ENCODE data around the gene GAB1. TPM values are rescaled to one million over a fixed set of nuclear protein-coding genes. Genes with fewer than 3 reads are reported as not detected.

Gene GAB1
- total and polyA plus RNA-seq, 2 of the 8 experiments (the other 6 are each of a cell fraction or from before 2014, with no cell fraction given): 6.8 to 21.3 TPM

DNA sequence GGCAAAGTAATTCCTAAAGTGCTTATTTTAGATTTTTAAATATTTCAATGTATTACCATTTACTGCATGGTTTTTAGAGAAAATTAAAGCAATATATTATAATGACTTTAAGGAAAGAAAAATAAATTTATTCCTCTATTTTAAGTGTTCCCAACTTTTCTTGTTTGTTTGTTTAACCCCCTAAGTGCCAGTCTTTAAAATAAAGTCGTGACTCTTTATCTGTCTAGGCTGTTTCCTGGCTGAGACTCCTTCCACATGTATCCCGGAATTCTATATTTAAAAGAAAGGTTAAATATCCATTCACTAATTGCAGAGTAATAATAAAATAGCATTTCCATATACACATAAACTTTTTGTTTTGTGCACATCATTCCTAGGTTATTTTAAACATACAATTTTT lies 71.2 kb downstream of the GAB1 start (continued):
- TF ChIP-seq, protein P1, sequence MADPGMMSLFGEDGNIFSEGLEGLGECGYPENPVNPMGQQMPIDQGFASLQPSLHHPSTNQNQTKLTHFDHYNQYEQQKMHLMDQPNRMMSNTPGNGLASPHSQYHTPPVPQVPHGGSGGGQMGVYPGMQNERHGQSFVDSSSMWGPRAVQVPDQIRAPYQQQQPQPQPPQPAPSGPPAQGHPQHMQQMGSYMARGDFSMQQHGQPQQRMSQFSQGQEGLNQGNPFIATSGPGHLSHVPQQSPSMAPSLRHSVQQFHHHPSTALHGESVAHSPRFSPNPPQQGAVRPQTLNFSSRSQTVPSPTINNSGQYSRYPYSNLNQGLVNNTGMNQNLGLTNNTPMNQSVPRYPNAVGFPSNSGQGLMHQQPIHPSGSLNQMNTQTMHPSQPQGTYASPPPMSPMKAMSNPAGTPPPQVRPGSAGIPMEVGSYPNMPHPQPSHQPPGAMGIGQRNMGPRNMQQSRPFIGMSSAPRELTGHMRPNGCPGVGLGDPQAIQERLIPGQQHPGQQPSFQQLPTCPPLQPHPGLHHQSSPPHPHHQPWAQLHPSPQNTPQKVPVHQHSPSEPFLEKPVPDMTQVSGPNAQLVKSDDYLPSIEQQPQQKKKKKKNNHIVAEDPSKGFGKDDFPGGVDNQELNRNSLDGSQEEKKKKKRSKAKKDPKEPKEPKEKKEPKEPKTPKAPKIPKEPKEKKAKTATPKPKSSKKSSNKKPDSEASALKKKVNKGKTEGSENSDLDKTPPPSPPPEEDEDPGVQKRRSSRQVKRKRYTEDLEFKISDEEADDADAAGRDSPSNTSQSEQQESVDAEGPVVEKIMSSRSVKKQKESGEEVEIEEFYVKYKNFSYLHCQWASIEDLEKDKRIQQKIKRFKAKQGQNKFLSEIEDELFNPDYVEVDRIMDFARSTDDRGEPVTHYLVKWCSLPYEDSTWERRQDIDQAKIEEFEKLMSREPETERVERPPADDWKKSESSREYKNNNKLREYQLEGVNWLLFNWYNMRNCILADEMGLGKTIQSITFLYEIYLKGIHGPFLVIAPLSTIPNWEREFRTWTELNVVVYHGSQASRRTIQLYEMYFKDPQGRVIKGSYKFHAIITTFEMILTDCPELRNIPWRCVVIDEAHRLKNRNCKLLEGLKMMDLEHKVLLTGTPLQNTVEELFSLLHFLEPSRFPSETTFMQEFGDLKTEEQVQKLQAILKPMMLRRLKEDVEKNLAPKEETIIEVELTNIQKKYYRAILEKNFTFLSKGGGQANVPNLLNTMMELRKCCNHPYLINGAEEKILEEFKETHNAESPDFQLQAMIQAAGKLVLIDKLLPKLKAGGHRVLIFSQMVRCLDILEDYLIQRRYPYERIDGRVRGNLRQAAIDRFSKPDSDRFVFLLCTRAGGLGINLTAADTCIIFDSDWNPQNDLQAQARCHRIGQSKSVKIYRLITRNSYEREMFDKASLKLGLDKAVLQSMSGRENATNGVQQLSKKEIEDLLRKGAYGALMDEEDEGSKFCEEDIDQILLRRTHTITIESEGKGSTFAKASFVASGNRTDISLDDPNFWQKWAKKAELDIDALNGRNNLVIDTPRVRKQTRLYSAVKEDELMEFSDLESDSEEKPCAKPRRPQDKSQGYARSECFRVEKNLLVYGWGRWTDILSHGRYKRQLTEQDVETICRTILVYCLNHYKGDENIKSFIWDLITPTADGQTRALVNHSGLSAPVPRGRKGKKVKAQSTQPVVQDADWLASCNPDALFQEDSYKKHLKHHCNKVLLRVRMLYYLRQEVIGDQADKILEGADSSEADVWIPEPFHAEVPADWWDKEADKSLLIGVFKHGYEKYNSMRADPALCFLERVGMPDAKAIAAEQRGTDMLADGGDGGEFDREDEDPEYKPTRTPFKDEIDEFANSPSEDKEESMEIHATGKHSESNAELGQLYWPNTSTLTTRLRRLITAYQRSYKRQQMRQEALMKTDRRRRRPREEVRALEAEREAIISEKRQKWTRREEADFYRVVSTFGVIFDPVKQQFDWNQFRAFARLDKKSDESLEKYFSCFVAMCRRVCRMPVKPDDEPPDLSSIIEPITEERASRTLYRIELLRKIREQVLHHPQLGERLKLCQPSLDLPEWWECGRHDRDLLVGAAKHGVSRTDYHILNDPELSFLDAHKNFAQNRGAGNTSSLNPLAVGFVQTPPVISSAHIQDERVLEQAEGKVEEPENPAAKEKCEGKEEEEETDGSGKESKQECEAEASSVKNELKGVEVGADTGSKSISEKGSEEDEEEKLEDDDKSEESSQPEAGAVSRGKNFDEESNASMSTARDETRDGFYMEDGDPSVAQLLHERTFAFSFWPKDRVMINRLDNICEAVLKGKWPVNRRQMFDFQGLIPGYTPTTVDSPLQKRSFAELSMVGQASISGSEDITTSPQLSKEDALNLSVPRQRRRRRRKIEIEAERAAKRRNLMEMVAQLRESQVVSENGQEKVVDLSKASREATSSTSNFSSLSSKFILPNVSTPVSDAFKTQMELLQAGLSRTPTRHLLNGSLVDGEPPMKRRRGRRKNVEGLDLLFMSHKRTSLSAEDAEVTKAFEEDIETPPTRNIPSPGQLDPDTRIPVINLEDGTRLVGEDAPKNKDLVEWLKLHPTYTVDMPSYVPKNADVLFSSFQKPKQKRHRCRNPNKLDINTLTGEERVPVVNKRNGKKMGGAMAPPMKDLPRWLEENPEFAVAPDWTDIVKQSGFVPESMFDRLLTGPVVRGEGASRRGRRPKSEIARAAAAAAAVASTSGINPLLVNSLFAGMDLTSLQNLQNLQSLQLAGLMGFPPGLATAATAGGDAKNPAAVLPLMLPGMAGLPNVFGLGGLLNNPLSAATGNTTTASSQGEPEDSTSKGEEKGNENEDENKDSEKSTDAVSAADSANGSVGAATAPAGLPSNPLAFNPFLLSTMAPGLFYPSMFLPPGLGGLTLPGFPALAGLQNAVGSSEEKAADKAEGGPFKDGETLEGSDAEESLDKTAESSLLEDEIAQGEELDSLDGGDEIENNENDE (IDR thresholded peaks at IDR 0.05; ENCODE audit: insufficient replicate concordance, low read length): no peak
- no peak for TF ChIP-seq MAFK (IDR thresholded peaks at IDR 0.05; ENCODE audit: low read depth, low read length)
- TF ChIP-seq JUN (IDR thresholded peaks at IDR 0.05; ENCODE audit: low read depth, low read length): no peak
- TF ChIP-seq KDM5A (IDR thresholded peaks at IDR 0.05; ENCODE audit: low read length): no peak
- no peak for TF ChIP-seq SRF (IDR thresholded peaks at IDR 0.05; ENCODE audit: low read depth, low read length)
- TF ChIP-seq SIX5 (IDR thresholded peaks at IDR 0.05; ENCODE audit: low read depth, low read length): no peak
